Esophagus muscularis mucosa (tissue), 4 donors: Measurements from ENCODE around the gene ATXN10. TPM values are rescaled to one million over a fixed set of nuclear protein-coding genes. Genes with fewer than 3 reads are reported as not detected.

Experiments
- DNase-seq: peaks from one replicate; pipeline ENCODE4 v3.0.0-alpha.2; 2017; ENCODE audit errors: extremely low spot score
- H3K27ac ChIP-seq, 4 donors: fragments of 200-600 bp; sonication (generic); replicated peaks in 1 of 4; 1 replicate in 3 of 4; 2 replicates in 1 of 4; pipeline ENCODE4 v1.5.1; 2016 to 2019; ENCODE audit warnings: mild to moderate bottlenecking in 1 of 4
- H3K27me3 ChIP-seq, 4 donors: fragments of 200-600 bp; sonication (generic); one replicate each; pipeline versions ENCODE4 v1.5.1 to v1.6.0; 2016 to 2019
- H3K36me3 ChIP-seq, 4 donors: fragments of 200-600 bp; sonication (generic); one replicate each; pipeline ENCODE4 v1.5.1; 2016 to 2019
- H3K4me1 ChIP-seq, 4 donors: fragments of 200-600 bp; sonication (generic); one replicate each; pipeline ENCODE4 v1.5.1; 2016 to 2019
- H3K4me3 ChIP-seq, 4 donors: fragments of 200-600 bp; sonication (generic); 1 replicate in 2 of 4; 2 replicates in 2 of 4; pipeline ENCODE4 v1.5.1; 2016 to 2019; ENCODE audit warnings: mild to moderate bottlenecking in 4 of 4, moderate library complexity in 1 of 4
- H3K9me3 ChIP-seq, 4 donors: fragments of 200-600 bp; sonication (generic); 1 replicate in 3 of 4; 2 replicates in 1 of 4; pipeline ENCODE4 v1.5.1; 2016 to 2019
- EP300 ChIP-seq: sonication (generic); formaldehyde crosslinking; IDR thresholded peaks from one replicate; pipeline ENCODE4 v1.6.1; 2017; ENCODE audit warnings: antibody characterized with exemption
- POLR2A ChIP-seq: fragments of 450-650 bp; IDR thresholded peaks from one replicate; pipeline ENCODE4 v1.6.1; 2017; ENCODE audit warnings: antibody characterized with exemption, moderate library complexity, mild to moderate bottlenecking, low read depth
- POLR2AphosphoS5 ChIP-seq, 2 donors: sonication (generic); formaldehyde crosslinking; IDR thresholded peaks; one replicate each; pipeline ENCODE4 v1.6.1; 2017; ENCODE audit warnings: antibody characterized with exemption in 2 of 2
- WGBS: methylation state at CpG from one replicate; pipeline ENCODE4 v1.1.5; 2018; 5-methylcytosine and 5-hydroxymethylcytosine counted together
- intact Hi-C: fragments of 100-400 bp; cut with DNase I; formaldehyde crosslinking; loops from one replicate; pipeline ENCODE4 v1.15.1; 2023
- total RNA-seq, 4 donors: library from RNA; depleted of rRNA; stranded (reverse); fragments of >200 nt; gene quantifications; one replicate each; pipeline versions ENCODE4 v1.1.0 to v1.2.1, GENCODE V29; 2016
- TF ChIP-seq, protein P1 (sequence below), 3 experiments: fragments of 200-600 bp in 2 of 3; fragments of 450-650 bp in 1 of 3; sonication (generic) in 2 of 3; IDR thresholded peaks; one replicate each; pipeline ENCODE4 v1.5.1; 2017 to 2019; ENCODE audit warnings: antibody characterized with exemption in 3 of 3, mild to moderate bottlenecking in 2 of 3, moderate library complexity in 1 of 3

The ATXN10 gene
- total RNA-seq, 4 donors from 2014 or later = 67.5 to 126 (median 91.2) TPM

- no peaks in the 10 kb centered on the region for H3K27me3 ChIP-seq
- H3K9me3 ChIP-seq = no peaks in the 10 kb centered on the region
- H3K27ac ChIP-seq = no peak overlapping the region
- TF ChIP-seq POLR2A = no peak
- TF ChIP-seq POLR2AphosphoS5 (IDR thresholded peaks at IDR 0.05) = no peak
- no peak for DNase-seq
- no peaks in the 10 kb centered on the region for H3K36me3 ChIP-seq
- H3K4me3 ChIP-seq = no peak overlapping the region
- H3K4me1 ChIP-seq = peaks cover 0 to 8% (median 3%) of the 10 kb centered on the region in 4 donors
- intact Hi-C loops = no loop called here
- 75% methylated on average over 6 of the region's 6 CpGs for WGBS
Measured at GRCh38 chr22:45777046-45777851, 105.6 kb downstream of the ATXN10 start.

- Histone ChIP-seq H3K9me3 (no peaks in the 10 kb centered on the region), H3K4me3 (no peak overlapping the region), H3K4me1 (peaks cover 0 to 8% (median 3%) of the 10 kb centered on the region in 4 donors), H3K27ac (no peak overlapping the region), H3K27me3 (no peaks in the 10 kb centered on the region), H3K36me3 (no peaks in the 10 kb centered on the region)
- WGBS = 89% methylated on average over 3 of the region's 3 CpGs
- no peak for TF ChIP-seq POLR2A
- no peak for TF ChIP-seq EP300
- TF ChIP-seq, protein P1, sequence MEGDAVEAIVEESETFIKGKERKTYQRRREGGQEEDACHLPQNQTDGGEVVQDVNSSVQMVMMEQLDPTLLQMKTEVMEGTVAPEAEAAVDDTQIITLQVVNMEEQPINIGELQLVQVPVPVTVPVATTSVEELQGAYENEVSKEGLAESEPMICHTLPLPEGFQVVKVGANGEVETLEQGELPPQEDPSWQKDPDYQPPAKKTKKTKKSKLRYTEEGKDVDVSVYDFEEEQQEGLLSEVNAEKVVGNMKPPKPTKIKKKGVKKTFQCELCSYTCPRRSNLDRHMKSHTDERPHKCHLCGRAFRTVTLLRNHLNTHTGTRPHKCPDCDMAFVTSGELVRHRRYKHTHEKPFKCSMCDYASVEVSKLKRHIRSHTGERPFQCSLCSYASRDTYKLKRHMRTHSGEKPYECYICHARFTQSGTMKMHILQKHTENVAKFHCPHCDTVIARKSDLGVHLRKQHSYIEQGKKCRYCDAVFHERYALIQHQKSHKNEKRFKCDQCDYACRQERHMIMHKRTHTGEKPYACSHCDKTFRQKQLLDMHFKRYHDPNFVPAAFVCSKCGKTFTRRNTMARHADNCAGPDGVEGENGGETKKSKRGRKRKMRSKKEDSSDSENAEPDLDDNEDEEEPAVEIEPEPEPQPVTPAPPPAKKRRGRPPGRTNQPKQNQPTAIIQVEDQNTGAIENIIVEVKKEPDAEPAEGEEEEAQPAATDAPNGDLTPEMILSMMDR (IDR thresholded peaks at IDR 0.05) = no peak
- TF ChIP-seq POLR2AphosphoS5 (IDR thresholded peaks at IDR 0.05) = no peak
- no peak for DNase-seq
- intact Hi-C loops = no loop called here
Measured at GRCh38 chr22:45777852-45778375, 106.3 kb downstream of the ATXN10 start.

GRCh38 chr22:45781459-45781858, 109.8 kb downstream of the ATXN10 start:
- TF ChIP-seq, protein P1 (IDR thresholded peaks at IDR 0.05) = no peak
- no peak for TF ChIP-seq POLR2A
- no peak for TF ChIP-seq POLR2AphosphoS5 (IDR thresholded peaks at IDR 0.05)
- no peak for TF ChIP-seq EP300
- WGBS = 95% methylated on average over 3 of the region's 3 CpGs
- Histone ChIP-seq H3K36me3 (no peaks in the 10 kb centered on the region), H3K4me1 (peaks cover 18 to 32% (median 25%) of the 10 kb centered on the region in 4 donors), H3K9me3 (no peaks in the 10 kb centered on the region), H3K27me3 (no peaks in the 10 kb centered on the region), H3K27ac (no peak overlapping the region), H3K4me3 (no peak overlapping the region)
- no peak for DNase-seq
- intact Hi-C loops = no loop called here

DNA sequence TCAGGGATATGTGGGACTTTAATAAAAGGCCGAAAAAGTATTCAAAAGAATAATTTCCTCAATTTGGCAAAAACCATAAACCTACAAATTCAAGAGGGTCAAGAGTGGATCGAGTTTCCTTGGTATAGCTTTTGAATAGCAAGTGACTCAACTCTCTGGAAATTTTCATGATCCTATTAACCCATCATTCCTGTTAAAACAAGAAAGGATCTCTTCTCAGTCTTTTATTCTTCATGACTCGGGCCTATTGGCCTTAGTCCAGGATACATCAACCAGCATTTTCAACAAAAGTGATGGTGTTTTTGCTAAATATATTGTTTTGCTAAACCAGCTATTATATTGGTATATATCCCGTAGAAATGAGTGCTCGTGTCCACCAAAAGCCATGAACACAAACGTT, 110.3 kb downstream of the ATXN10 start:
- intact Hi-C loops = no loop called here
- H3K4me3 ChIP-seq = no peak overlapping the region
- TF ChIP-seq, protein P1 (IDR thresholded peaks at IDR 0.05) = no peak
- TF ChIP-seq POLR2A = no peak
- no peak for TF ChIP-seq POLR2AphosphoS5 (IDR thresholded peaks at IDR 0.05)
- H3K36me3 ChIP-seq = no peaks in the 10 kb centered on the region
- peaks cover 18 to 35% (median 30%) of the 10 kb centered on the region in 4 donors for H3K4me1 ChIP-seq
- 84% methylated on average over 6 of the region's 6 CpGs for WGBS
- H3K27ac ChIP-seq = no peak overlapping the region
- no peaks in the 10 kb centered on the region for H3K9me3 ChIP-seq
- no peak for DNase-seq
- no peaks in the 10 kb centered on the region for H3K27me3 ChIP-seq

DNA sequence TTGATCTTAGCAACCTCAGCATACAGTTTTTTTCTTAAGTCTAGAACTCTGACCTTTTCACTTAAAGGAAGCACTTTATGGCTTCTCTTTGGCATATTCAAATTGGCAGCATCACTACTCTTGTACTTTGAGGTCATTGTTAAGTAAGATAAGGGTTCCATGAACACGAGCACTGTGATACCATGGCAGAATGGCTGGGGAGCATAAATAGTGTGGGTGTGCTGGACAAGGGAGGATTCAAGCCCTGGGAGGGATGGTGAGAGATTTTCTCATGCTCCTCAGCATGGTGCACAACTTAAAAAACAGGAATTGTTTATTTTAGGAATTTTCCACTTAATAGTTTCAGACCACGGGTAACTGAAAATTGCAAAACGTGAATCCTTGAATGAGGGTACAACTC, 111.4 kb downstream of the ATXN10 start:
- Histone ChIP-seq H3K4me1 (peaks cover 18 to 43% (median 39%) of the 10 kb centered on the region in 4 donors), H3K27me3 (no peaks in the 10 kb centered on the region), H3K4me3 (no peak overlapping the region), H3K9me3 (no peaks in the 10 kb centered on the region), H3K27ac (no peak overlapping the region), H3K36me3 (no peaks in the 10 kb centered on the region)
- WGBS = 84% methylated on average over 3 of the region's 3 CpGs
- TF ChIP-seq EP300 (no peak), POLR2AphosphoS5 (IDR thresholded peaks at IDR 0.05) (no peak), POLR2A (no peak)
- TF ChIP-seq, protein P1 (IDR thresholded peaks at IDR 0.05) = no peak
- no peak for DNase-seq
- intact Hi-C loops = no loop called here
